Neural cell (in vitro differentiated cells): ENCODE results near the gene CREBBP.

Experiments used
- EP300 ChIP-seq: fragments of 450-650 bp; conservative IDR thresholded peaks from 2 replicates; pipeline ENCODE4 v1.6.1; 2014; ENCODE audit warnings: antibody characterized with exemption, mild to moderate bottlenecking, moderate library complexity; ENCODE audit not compliant: poor library complexity, severe bottlenecking
- EZH2 ChIP-seq: fragments of 200-600, 300-800 bp; shearing (Covaris generic), sonication (generic); IDR thresholded peaks from 2 replicates; pipeline ENCODE4 v1.6.1; 2014; ENCODE audit warnings: antibody characterized with exemption, low read length, borderline replicate concordance, mild to moderate bottlenecking; ENCODE audit not compliant: insufficient read depth, poor library complexity, severe bottlenecking
- MXI1 ChIP-seq: fragments of 450-650 bp; conservative IDR thresholded peaks from 2 replicates; pipeline ENCODE4 v1.6.1; 2014; ENCODE audit warnings: antibody characterized with exemption, mild to moderate bottlenecking; ENCODE audit not compliant: poor library complexity, severe bottlenecking
- POLR2AphosphoS5 ChIP-seq: IDR thresholded peaks from 2 replicates; pipeline ENCODE4 v1.6.1; 2012
- RAD21 ChIP-seq: fragments of 450-650 bp; conservative IDR thresholded peaks from 2 replicates; pipeline ENCODE4 v1.6.1; 2014; ENCODE audit warnings: antibody characterized with exemption, mild to moderate bottlenecking, moderate library complexity
- SMC3 ChIP-seq: fragments of 450-650 bp; conservative IDR thresholded peaks from 2 replicates; pipeline ENCODE4 v1.6.1; 2014; ENCODE audit warnings: antibody characterized with exemption, mild to moderate bottlenecking, moderate library complexity; ENCODE audit not compliant: poor library complexity
- TAF1 ChIP-seq: IDR thresholded peaks from 2 replicates; pipeline ENCODE4 v1.6.1; 2012; ENCODE audit warnings: low read depth
- TF ChIP-seq, protein P1 (sequence below): fragments of 450-650 bp; IDR thresholded peaks from 2 replicates; pipeline ENCODE4 v1.5.1; 2014; ENCODE audit warnings: antibody characterized with exemption, mild to moderate bottlenecking, moderate library complexity; ENCODE audit not compliant: poor library complexity, severe bottlenecking
- TF ChIP-seq, protein P2 (sequence below): IDR thresholded peaks from 2 replicates; pipeline ENCODE4 v1.6.1; 2012; ENCODE audit warnings: borderline replicate concordance

DNA sequence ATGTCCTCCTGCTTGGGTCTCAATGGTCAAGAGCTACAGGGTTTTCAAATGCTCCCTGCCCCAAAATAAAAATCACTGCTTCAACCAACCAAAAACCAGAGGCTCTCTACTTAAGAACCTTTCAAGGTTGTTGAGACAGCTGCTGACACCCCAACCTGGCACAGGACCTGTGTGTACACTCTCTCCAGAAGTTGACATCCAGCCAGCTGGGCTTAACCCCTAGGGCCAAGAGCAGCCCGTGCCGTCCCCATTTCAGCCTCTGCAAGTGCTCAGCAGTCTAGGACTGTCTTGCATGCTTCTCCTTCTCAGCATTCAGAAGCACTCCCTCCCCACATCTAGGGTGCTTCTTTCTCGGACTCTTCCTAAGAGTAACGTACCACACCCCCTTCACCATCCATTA, 104.2 kb downstream of the CREBBP start:
- TF ChIP-seq, protein P1, sequence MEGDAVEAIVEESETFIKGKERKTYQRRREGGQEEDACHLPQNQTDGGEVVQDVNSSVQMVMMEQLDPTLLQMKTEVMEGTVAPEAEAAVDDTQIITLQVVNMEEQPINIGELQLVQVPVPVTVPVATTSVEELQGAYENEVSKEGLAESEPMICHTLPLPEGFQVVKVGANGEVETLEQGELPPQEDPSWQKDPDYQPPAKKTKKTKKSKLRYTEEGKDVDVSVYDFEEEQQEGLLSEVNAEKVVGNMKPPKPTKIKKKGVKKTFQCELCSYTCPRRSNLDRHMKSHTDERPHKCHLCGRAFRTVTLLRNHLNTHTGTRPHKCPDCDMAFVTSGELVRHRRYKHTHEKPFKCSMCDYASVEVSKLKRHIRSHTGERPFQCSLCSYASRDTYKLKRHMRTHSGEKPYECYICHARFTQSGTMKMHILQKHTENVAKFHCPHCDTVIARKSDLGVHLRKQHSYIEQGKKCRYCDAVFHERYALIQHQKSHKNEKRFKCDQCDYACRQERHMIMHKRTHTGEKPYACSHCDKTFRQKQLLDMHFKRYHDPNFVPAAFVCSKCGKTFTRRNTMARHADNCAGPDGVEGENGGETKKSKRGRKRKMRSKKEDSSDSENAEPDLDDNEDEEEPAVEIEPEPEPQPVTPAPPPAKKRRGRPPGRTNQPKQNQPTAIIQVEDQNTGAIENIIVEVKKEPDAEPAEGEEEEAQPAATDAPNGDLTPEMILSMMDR, result no peak
- no peak for TF ChIP-seq EP300
- TF ChIP-seq POLR2AphosphoS5, result no peak
- no peak for TF ChIP-seq TAF1
- TF ChIP-seq EZH2, result no peak
- TF ChIP-seq, protein P2, sequence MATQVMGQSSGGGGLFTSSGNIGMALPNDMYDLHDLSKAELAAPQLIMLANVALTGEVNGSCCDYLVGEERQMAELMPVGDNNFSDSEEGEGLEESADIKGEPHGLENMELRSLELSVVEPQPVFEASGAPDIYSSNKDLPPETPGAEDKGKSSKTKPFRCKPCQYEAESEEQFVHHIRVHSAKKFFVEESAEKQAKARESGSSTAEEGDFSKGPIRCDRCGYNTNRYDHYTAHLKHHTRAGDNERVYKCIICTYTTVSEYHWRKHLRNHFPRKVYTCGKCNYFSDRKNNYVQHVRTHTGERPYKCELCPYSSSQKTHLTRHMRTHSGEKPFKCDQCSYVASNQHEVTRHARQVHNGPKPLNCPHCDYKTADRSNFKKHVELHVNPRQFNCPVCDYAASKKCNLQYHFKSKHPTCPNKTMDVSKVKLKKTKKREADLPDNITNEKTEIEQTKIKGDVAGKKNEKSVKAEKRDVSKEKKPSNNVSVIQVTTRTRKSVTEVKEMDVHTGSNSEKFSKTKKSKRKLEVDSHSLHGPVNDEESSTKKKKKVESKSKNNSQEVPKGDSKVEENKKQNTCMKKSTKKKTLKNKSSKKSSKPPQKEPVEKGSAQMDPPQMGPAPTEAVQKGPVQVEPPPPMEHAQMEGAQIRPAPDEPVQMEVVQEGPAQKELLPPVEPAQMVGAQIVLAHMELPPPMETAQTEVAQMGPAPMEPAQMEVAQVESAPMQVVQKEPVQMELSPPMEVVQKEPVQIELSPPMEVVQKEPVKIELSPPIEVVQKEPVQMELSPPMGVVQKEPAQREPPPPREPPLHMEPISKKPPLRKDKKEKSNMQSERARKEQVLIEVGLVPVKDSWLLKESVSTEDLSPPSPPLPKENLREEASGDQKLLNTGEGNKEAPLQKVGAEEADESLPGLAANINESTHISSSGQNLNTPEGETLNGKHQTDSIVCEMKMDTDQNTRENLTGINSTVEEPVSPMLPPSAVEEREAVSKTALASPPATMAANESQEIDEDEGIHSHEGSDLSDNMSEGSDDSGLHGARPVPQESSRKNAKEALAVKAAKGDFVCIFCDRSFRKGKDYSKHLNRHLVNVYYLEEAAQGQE, result no peak
- TF ChIP-seq RAD21, result no peak
- TF ChIP-seq MXI1, result no peak
- TF ChIP-seq SMC3, result no peak
